Endothelial cell of umbilical vein (primary cell): ENCODE measurements around the gene KCNG1. TPM values are rescaled to one million over a fixed set of nuclear protein-coding genes. Genes with fewer than 3 reads are reported as not detected.

Experiments used
- BruUV-seq: library from RNA; stranded (reverse); fragments of 400-500 nt; replicated peaks from 2 replicates; lab custom pipeline; 2021; lab: Mats Ljungman, UMichigan
- CTCF ChIA-PET: fragments of 300-600, 350-600 bp; sonication (Branson Sonifier 250); formaldehyde crosslinking; loops from one replicate; lab custom pipeline; 2021; ENCODE audit warnings: antibody characterized with exemption, inconsistent platforms; lab: Charles Lee
- POLR2A ChIA-PET: fragments of 300-600, 350-600 bp; sonication (Branson Sonifier 250); formaldehyde crosslinking; loops from one replicate; lab custom pipeline; 2021; ENCODE audit warnings: antibody characterized with exemption, inconsistent platforms; lab: Charles Lee
- DNase-seq: peaks from one replicate; pipeline ENCODE4 v3.0.0-alpha.2; 2011; ENCODE audit warnings: low read depth, low spot score
- FAIRE-seq: peaks from 2 replicates; lab custom pipeline; 2011; peaks lifted over from hg19 to GRCh38; lab: Jason Lieb, UNC
- H2AFZ ChIP-seq: 2 replicates; pipeline ENCODE4 v1.6.0; 2012; ENCODE audit warnings: low read depth, low read length, control low read depth, inconsistent platforms
- H3K27ac ChIP-seq: 2 replicates; pipeline ENCODE4 v1.5.1; 2011; ENCODE audit warnings: low read depth, mild to moderate bottlenecking, control low read depth, low read length, moderate library complexity; ENCODE audit not compliant: insufficient read depth
- H3K27me3 ChIP-seq, 2 experiments: 2 replicates each; pipeline versions ENCODE4 v1.6.0 to v1.6.1; 2011; ENCODE audit warnings: low read length in 2 of 2, mixed read lengths in 1 of 2; ENCODE audit not compliant: control insufficient read depth in 2 of 2, insufficient read depth in 2 of 2
- H3K36me3 ChIP-seq, 2 experiments: 2 replicates in 1 of 2; 3 replicates in 1 of 2; pipeline ENCODE4 v1.5.1; 2011; ENCODE audit warnings: low read length in 2 of 2, mild to moderate bottlenecking in 1 of 2, moderate library complexity in 1 of 2; ENCODE audit not compliant: control insufficient read depth in 2 of 2, insufficient read depth in 2 of 2; ENCODE audit errors: extremely low read depth in 1 of 2
- H3K4me1 ChIP-seq: 3 replicates; pipeline ENCODE4 v1.5.1; 2011; ENCODE audit warnings: mild to moderate bottlenecking, low read length; ENCODE audit not compliant: control insufficient read depth, insufficient read depth; ENCODE audit errors: extremely low read depth
- H3K4me2 ChIP-seq: 2 replicates; pipeline ENCODE4 v1.6.1; 2011; ENCODE audit warnings: low read length, control low read depth, mixed read lengths; ENCODE audit not compliant: insufficient read depth
- H3K4me3 ChIP-seq, 3 experiments: fragments of 200-600 bp in 1 of 3; sonication (generic), shearing (Covaris generic) in 1 of 3; replicated peaks in 1 of 3; 2 replicates each; pipeline ENCODE4 v1.5.1; 2011 to 2016; ENCODE audit warnings: control low read depth in 3 of 3, low read length in 3 of 3, mild to moderate bottlenecking in 2 of 3, inconsistent platforms in 1 of 3, low read depth in 1 of 3, moderate library complexity in 1 of 3; ENCODE audit not compliant: insufficient read depth in 1 of 3
- H3K79me2 ChIP-seq: 2 replicates; pipeline ENCODE4 v1.6.0; 2012; ENCODE audit warnings: low read length, inconsistent platforms; ENCODE audit not compliant: control insufficient read depth, insufficient read depth
- H3K9ac ChIP-seq: replicated peaks from 2 replicates; pipeline ENCODE3; 2011; ENCODE audit warnings: low read length, control low read depth; ENCODE audit not compliant: insufficient read depth; ENCODE audit errors: extremely low read depth
- H3K9me1 ChIP-seq: replicated peaks from 3 replicates; pipeline ENCODE4 v1.6.0; 2011; ENCODE audit warnings: mild to moderate bottlenecking, low read length; ENCODE audit not compliant: control insufficient read depth, insufficient read depth; ENCODE audit errors: extremely low read depth
- H3K9me3 ChIP-seq: replicated peaks from 2 replicates; pipeline ENCODE4 v1.5.1; 2012; ENCODE audit warnings: low read length, inconsistent platforms; ENCODE audit not compliant: control insufficient read depth, insufficient read depth
- H4K20me1 ChIP-seq: replicated peaks from 2 replicates; pipeline ENCODE3; 2011; ENCODE audit warnings: mild to moderate bottlenecking, low read length; ENCODE audit not compliant: control insufficient read depth, insufficient read depth; ENCODE audit errors: extremely low read depth
- EZH2 ChIP-seq: IDR thresholded peaks from 2 replicates; pipeline ENCODE4 v1.6.1; 2012; ENCODE audit warnings: borderline replicate concordance, low read depth, mild to moderate bottlenecking, moderate library complexity, low read length, inconsistent platforms; ENCODE audit not compliant: severe bottlenecking
- FOS ChIP-seq: IDR thresholded peaks from 2 replicates; pipeline ENCODE4 v1.6.1; 2011; ENCODE audit warnings: mild to moderate bottlenecking, low read length, moderate library complexity, borderline replicate concordance; ENCODE audit not compliant: insufficient read depth
- GATA2 ChIP-seq: IDR thresholded peaks from 2 replicates; pipeline ENCODE4 v1.7.0; 2011; ENCODE audit warnings: low read depth, mild to moderate bottlenecking, moderate library complexity, mixed read lengths, low read length; ENCODE audit not compliant: insufficient read length, insufficient read depth
- JUN ChIP-seq: IDR thresholded peaks from 2 replicates; pipeline ENCODE4 v1.6.1; 2011; ENCODE audit warnings: borderline replicate concordance, low read depth; ENCODE audit not compliant: insufficient read length, insufficient read depth
- MYC ChIP-seq: IDR thresholded peaks from one replicate; pipeline ENCODE4 v1.6.1; 2011; ENCODE audit warnings: mild to moderate bottlenecking, low read depth, low read length
- POLR2A ChIP-seq: IDR thresholded peaks from 2 replicates; pipeline ENCODE4 v1.6.1; 2012; ENCODE audit warnings: low read depth, mild to moderate bottlenecking, control low read depth, low read length
- POLR2AphosphoS5 ChIP-seq: IDR thresholded peaks from 2 replicates; pipeline ENCODE4 v1.6.1; 2012; ENCODE audit warnings: low read depth, mild to moderate bottlenecking, control low read depth, low read length, moderate library complexity; ENCODE audit not compliant: insufficient read depth
- dilution Hi-C: fragments of 300-500 bp; cut with MboI; formaldehyde crosslinking; loops from one replicate; pipeline ENCODE4 v1.15.0; 2019; ENCODE audit warnings: low sequenced_read_pairs; ENCODE audit not compliant: extremely low pct_ligation_motif_present
- intact Hi-C: fragments of 100-400 bp; cut with micrococcal nuclease; formaldehyde crosslinking; loops from one replicate; pipeline ENCODE4 v1.10.0; 2022
- polyA plus RNA-seq, 4 experiments: library from polyadenylated mRNA; depleted of rRNA in 3 of 4; stranded (reverse) in 3 of 4; unstranded in 1 of 4; fragments of >200 nt; gene quantifications; 2 replicates each; pipeline versions ENCODE4 v1.2.1 to v1.2.3, GENCODE V29; 2011 to 2012; ENCODE audit warnings: missing spikeins in 1 of 4
- total RNA-seq: library from RNA; stranded (reverse); gene quantifications from 2 replicates; pipeline ENCODE4 v1.2.3, GENCODE V29; 2021
- TF ChIP-seq, protein P1 (sequence below), 2 donors: IDR thresholded peaks; 1 replicate in 1 of 2; 2 replicates in 1 of 2; pipeline ENCODE4 v1.5.1; 2011; ENCODE audit warnings: low read length in 2 of 2, mild to moderate bottlenecking in 2 of 2, moderate library complexity in 2 of 2, control low read depth in 1 of 2, inconsistent platforms in 1 of 2, low read depth in 1 of 2; ENCODE audit not compliant: insufficient read depth in 1 of 2; ENCODE audit errors: extremely low read depth in 1 of 2
- TF ChIP-seq, protein P2 (sequence below): IDR thresholded peaks from 2 replicates; pipeline ENCODE4 v1.6.1; 2011; ENCODE audit not compliant: insufficient read depth, insufficient read length

KCNG1 gene
- total and polyA plus RNA-seq, 2 donors (not counting 3 experiments of a cell fraction or from before 2014, with no cell fraction given): 0.22 to 1.1 TPM

DNA sequence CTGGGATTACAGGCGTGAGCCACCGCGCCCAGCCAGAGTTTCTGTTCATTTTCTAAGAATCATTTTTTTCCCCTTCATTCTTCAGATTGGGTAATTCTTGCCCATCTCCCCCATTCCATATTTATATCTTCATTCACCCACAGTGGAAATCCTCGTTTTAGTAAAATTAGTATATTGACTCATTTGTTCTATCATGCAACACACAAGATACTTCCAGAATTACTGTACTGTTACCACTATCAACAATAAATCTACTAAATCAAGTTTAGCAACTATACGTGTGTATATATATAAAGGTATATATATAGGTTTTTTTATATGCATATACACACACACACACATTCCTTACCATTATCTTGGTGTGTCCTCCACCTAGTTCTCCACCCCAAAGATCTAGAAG lies 41.2 kb upstream of the KCNG1 start:
- intact Hi-C loops (no loop called here), dilution Hi-C loops (no loop called here)
- Histone ChIP-seq H3K9ac (no peak overlapping the region), H2AFZ (no peak overlapping the region), H3K9me3 (no peaks in the 10 kb centered on the region), H3K4me1 (no peaks in the 10 kb centered on the region), H3K4me3 (no peak overlapping the region), H4K20me1 (no peaks in the 10 kb centered on the region), H3K27ac (no peak overlapping the region), H3K9me1 (no peaks in the 10 kb centered on the region), H3K4me2 (no peak overlapping the region), H3K27me3 (peaks cover 0 to 5% of the 10 kb centered on the region in 2 experiments), H3K36me3 (no peaks in the 10 kb centered on the region), H3K79me2 (no peaks in the 10 kb centered on the region)
- no TSS peak for BruUV-seq
- no peak for FAIRE-seq
- TF ChIP-seq POLR2A (no peak), JUN (no peak), MYC (no peak), GATA2 (no peak), POLR2AphosphoS5 (no peak), FOS (no peak), EZH2 (no peak)
- TF ChIP-seq, protein P1, sequence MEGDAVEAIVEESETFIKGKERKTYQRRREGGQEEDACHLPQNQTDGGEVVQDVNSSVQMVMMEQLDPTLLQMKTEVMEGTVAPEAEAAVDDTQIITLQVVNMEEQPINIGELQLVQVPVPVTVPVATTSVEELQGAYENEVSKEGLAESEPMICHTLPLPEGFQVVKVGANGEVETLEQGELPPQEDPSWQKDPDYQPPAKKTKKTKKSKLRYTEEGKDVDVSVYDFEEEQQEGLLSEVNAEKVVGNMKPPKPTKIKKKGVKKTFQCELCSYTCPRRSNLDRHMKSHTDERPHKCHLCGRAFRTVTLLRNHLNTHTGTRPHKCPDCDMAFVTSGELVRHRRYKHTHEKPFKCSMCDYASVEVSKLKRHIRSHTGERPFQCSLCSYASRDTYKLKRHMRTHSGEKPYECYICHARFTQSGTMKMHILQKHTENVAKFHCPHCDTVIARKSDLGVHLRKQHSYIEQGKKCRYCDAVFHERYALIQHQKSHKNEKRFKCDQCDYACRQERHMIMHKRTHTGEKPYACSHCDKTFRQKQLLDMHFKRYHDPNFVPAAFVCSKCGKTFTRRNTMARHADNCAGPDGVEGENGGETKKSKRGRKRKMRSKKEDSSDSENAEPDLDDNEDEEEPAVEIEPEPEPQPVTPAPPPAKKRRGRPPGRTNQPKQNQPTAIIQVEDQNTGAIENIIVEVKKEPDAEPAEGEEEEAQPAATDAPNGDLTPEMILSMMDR (IDR thresholded peaks at IDR 0.05; ENCODE audit: extremely low read depth in 1 of 2, insufficient read depth in 1 of 2, low read depth in 1 of 2, low read length in 2 of 2): no peak
- TF ChIP-seq, protein P2, sequence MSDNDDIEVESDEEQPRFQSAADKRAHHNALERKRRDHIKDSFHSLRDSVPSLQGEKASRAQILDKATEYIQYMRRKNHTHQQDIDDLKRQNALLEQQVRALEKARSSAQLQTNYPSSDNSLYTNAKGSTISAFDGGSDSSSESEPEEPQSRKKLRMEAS: no peak
- DNase-seq: no peak
- POLR2A ChIA-PET: no interaction called here
- CTCF ChIA-PET: interaction anchor here (1.0 kb wide), 1 partner anchor 13 kb away, joined by 3 read pairs; no protein-coding TSS in a partner anchor
